ENCODE measurements around the gene WNT11.

Gene WNT11

GRCh38 chr11:76148231-76148630, 58.1 kb downstream of the WNT11 start:
- no peaks in the 10 kb centered on the region for H3K9me3 ChIP-seq (ENCODE audit: control insufficient read depth, low read length)
- peaks cover 14% of the 10 kb centered on the region for H3K4me1 ChIP-seq (ENCODE audit: control insufficient read depth, insufficient read depth, low read length)
- H3K4me3 ChIP-seq (ENCODE audit: low read length): no peak overlapping the region
- peaks cover 1% of the 10 kb centered on the region for H3K36me3 ChIP-seq (ENCODE audit: control insufficient read depth, insufficient read depth, low read length, severe bottlenecking)
- no peak for DNase-seq (ENCODE audit: low read depth)
- no peak overlapping the region for H3K9ac ChIP-seq (ENCODE audit: low read length)
- H3K27me3 ChIP-seq (replicated peaks; ENCODE audit: control insufficient read depth, insufficient read depth, low read length): no peaks in the 10 kb centered on the region

GRCh38 chr11:76147106-76147740, 59.1 kb downstream of the WNT11 start:
- Histone ChIP-seq H3K4me3 (ENCODE audit: low read length) (no peak overlapping the region), H3K36me3 (ENCODE audit: control insufficient read depth, insufficient read depth, low read length, severe bottlenecking) (peaks cover 10% of the 10 kb centered on the region), H3K27me3 (replicated peaks; ENCODE audit: control insufficient read depth, insufficient read depth, low read length) (no peaks in the 10 kb centered on the region), H3K4me1 (ENCODE audit: control insufficient read depth, insufficient read depth, low read length) (peaks cover 4% of the 10 kb centered on the region), H3K9ac (ENCODE audit: low read length) (no peak overlapping the region), H3K9me3 (ENCODE audit: control insufficient read depth, low read length) (no peaks in the 10 kb centered on the region)
- DNase-seq (ENCODE audit: low read depth): no peak

- H3K4me1 ChIP-seq (ENCODE audit: control insufficient read depth, insufficient read depth, low read length): peaks cover 5% of the 10 kb centered on the region
- no peaks in the 10 kb centered on the region for H3K27me3 ChIP-seq (replicated peaks; ENCODE audit: control insufficient read depth, insufficient read depth, low read length)
- peaks cover 27% of the 10 kb centered on the region for H3K36me3 ChIP-seq (ENCODE audit: control insufficient read depth, insufficient read depth, low read length, severe bottlenecking)
- no peak for DNase-seq (ENCODE audit: low read depth)
- H3K9me3 ChIP-seq (ENCODE audit: control insufficient read depth, low read length): no peaks in the 10 kb centered on the region
- H3K9ac ChIP-seq (ENCODE audit: low read length): no peak overlapping the region
- no peak overlapping the region for H3K4me3 ChIP-seq (ENCODE audit: low read length)
Measured at GRCh38 chr11:76143274-76143673, 63.0 kb downstream of the WNT11 start.

GRCh38 chr11:76141901-76142588, 64.3 kb downstream of the WNT11 start:
- no peak for DNase-seq (ENCODE audit: low read depth)
- no peaks in the 10 kb centered on the region for H3K9me3 ChIP-seq (ENCODE audit: control insufficient read depth, low read length)
- no peak overlapping the region for H3K4me3 ChIP-seq (ENCODE audit: low read length)
- H3K9ac ChIP-seq (ENCODE audit: low read length): no peak overlapping the region
- peaks cover 30% of the 10 kb centered on the region for H3K36me3 ChIP-seq (ENCODE audit: control insufficient read depth, insufficient read depth, low read length, severe bottlenecking)
- no peaks in the 10 kb centered on the region for H3K27me3 ChIP-seq (replicated peaks; ENCODE audit: control insufficient read depth, insufficient read depth, low read length)
- peaks cover 5% of the 10 kb centered on the region for H3K4me1 ChIP-seq (ENCODE audit: control insufficient read depth, insufficient read depth, low read length)

- Histone ChIP-seq H3K9me3 (ENCODE audit: control insufficient read depth, low read length) (no peaks in the 10 kb centered on the region), H3K36me3 (ENCODE audit: control insufficient read depth, insufficient read depth, low read length, severe bottlenecking) (peaks cover 31% of the 10 kb centered on the region), H3K4me3 (ENCODE audit: low read length) (no peak overlapping the region), H3K27me3 (replicated peaks; ENCODE audit: control insufficient read depth, insufficient read depth, low read length) (no peaks in the 10 kb centered on the region), H3K4me1 (ENCODE audit: control insufficient read depth, insufficient read depth, low read length) (peaks cover 9% of the 10 kb centered on the region), H3K9ac (ENCODE audit: low read length) (no peak overlapping the region)
- no peak for DNase-seq (ENCODE audit: low read depth)
Measured at GRCh38 chr11:76140912-76141574, 65.3 kb downstream of the WNT11 start.

GRCh38 chr11:76139314-76139713, 67.0 kb downstream of the WNT11 start:
- H3K9me3 ChIP-seq (ENCODE audit: control insufficient read depth, low read length): no peaks in the 10 kb centered on the region
- peaks cover 23% of the 10 kb centered on the region for H3K4me1 ChIP-seq (ENCODE audit: control insufficient read depth, insufficient read depth, low read length)
- no peak overlapping the region for H3K9ac ChIP-seq (ENCODE audit: low read length)
- peak; percentile 44 for DNase-seq (ENCODE audit: low read depth)
- H3K4me3 ChIP-seq (ENCODE audit: low read length): no peak overlapping the region
- H3K36me3 ChIP-seq (ENCODE audit: control insufficient read depth, insufficient read depth, low read length, severe bottlenecking): peaks cover 31% of the 10 kb centered on the region
- no peaks in the 10 kb centered on the region for H3K27me3 ChIP-seq (replicated peaks; ENCODE audit: control insufficient read depth, insufficient read depth, low read length)

Measured in adipocyte (in vitro differentiated cells).